Body of pancreas (tissue), 4 donors: ENCODE measurements around the gene ATP6V0A1.
"Not testable (repeated sequence)": the region's sequence is repeated elsewhere in the genome, so short reads cannot be mapped to it uniquely, and the experiment has no call there.

Experiments used
- CTCF ChIP-seq, 7 experiments: fragments of 450-650 bp in 4 of 7; fragments of 200-600 bp in 3 of 7; sonication (generic) in 3 of 7; IDR thresholded peaks; one replicate each; pipeline ENCODE4 v1.5.1; 2016 to 2019; ENCODE audit warnings: antibody characterized with exemption in 7 of 7
- POLR2A ChIP-seq, 3 donors: fragments of 450-650 bp; IDR thresholded peaks; one replicate each; pipeline ENCODE4 v1.6.1; 2016; ENCODE audit warnings: antibody characterized with exemption in 3 of 3, mild to moderate bottlenecking in 2 of 3

GRCh38 chr17:42552736-42553135, 94.1 kb downstream of the ATP6V0A1 start, which contains the start of gene HSD17B1:
- TF ChIP-seq CTCF, POLR2A (IDR thresholded peaks at IDR 0.05): not testable (repeated sequence)
